ENCODE results near the gene TMEM86A. TPM values are rescaled to one million over a fixed set of nuclear protein-coding genes. Genes with fewer than 3 reads are reported as not detected.

The TMEM86A gene
- 0.18 to 0.47 TPM (median 0.34 TPM) in 5 replicates for total RNA-seq (2022; extraction: Qiagen RNA extraction)

DNA sequence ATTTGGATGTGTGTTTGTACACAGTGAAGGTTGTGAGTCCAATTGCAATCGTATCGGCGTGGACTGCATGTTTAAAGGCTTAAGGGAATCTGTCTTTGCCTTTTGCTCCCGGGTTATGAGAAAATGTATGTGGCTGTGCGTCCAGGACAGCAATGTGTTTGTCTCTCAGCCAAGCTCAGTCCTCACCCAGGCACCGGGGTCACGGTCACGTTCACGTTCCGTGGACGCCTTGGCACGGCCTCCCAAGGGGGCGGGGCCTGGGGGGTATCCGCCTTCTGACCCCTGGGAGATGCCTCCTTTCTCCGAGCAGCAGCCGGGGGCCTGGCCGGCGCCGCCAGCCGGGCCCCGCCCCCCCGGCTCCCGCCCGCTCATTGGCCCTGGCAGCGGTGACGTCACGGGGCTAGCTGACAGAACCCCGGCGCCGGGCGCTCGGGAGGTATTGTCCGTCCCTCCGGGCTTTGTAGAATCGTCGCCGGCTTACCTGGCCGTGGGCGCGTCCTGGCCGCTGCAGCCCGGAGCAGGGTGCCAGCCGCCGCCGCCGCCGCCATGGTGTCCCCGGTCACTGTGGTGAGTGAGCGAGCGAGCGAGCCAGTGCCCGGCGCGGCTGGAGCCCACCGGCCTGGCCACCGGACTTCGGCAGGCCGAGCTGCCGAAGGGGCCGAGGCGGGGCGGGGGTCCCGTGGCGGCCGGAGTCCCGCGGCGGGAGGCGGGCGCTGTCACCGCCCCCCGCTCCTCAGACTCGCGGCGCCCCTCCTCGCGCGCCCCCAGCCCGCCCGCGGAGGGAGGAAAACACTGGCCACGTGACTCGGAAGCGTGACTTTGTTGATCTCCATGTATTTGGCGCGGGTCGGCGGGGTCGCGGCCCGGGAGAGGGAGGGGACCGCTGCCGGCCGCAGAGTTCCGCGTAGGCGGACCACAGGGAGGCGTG is at the start of gene TMEM86A:
TMEM86A (plus strand) TSS at position 439 of the 928 bp plus-strand sequence; CDS start at position 547, 108 bp downstream.

GRCh38 chr11:18726040-18726439 is 27.5 kb downstream of the TMEM86A start, which contains the start of gene IGSF22:
Gene IGSF22, minus strand, starts transcription at chr11:18726188. Its CDS starts 1,952 bp downstream, at chr11:18724236.

Other genes with a start within 250 kb of the TMEM86A start
- not detected in 5 replicates for gene LDHAL6A, start 242.9 kb upstream of the TMEM86A start, total RNA-seq (2022; extraction: Qiagen RNA extraction)
- gene TSG101, start 171.8 kb upstream of the TMEM86A start, total RNA-seq (2022; extraction: Qiagen RNA extraction): 104 to 121 TPM (median 106 TPM) in 5 replicates
- 16.6 to 24.4 TPM (median 21.5 TPM) in 5 replicates for gene UEVLD, start 110.0 kb upstream of the TMEM86A start, total RNA-seq (2022; extraction: Qiagen RNA extraction)
- 1.3 to 4.2 TPM (median 1.9 TPM) in 5 replicates for gene MISFA, start 99.0 kb upstream of the TMEM86A start, total RNA-seq (2022; extraction: Qiagen RNA extraction)
- 14.8 to 22.6 TPM (median 20.2 TPM) in 5 replicates for gene SPTY2D1, start 64.4 kb upstream of the TMEM86A start, total RNA-seq (2022; extraction: Qiagen RNA extraction)
- not detected in 5 replicates for gene IGSF22, start 27.4 kb downstream of the TMEM86A start, total RNA-seq (2022; extraction: Qiagen RNA extraction)
- gene PTPN5, start 93.0 kb downstream of the TMEM86A start, total RNA-seq (2022; extraction: Qiagen RNA extraction): 0.03 to 0.05 TPM in 2 of 5 replicates, not detected in the others
- not detected in 5 replicates for gene MRGPRX1, start 240.6 kb downstream of the TMEM86A start, total RNA-seq (2022; extraction: Qiagen RNA extraction)